Trophoblast cell (in vitro differentiated cells and primary cell): ENCODE data around the gene PITHD1.
A peak's percentile ranks its signal among the peaks of the same experiment; 100 is the strongest.

Experiments
- DNase-seq, 2 donors: peaks; one replicate each; pipeline ENCODE4 v3.0.0-alpha.2; 2016
- H2AFZ ChIP-seq: 2 replicates; pipeline ENCODE4 v1.6.1; 2013; ENCODE audit warnings: low read length, moderate library complexity, mild to moderate bottlenecking; ENCODE audit not compliant: insufficient read depth, poor library complexity
- H2AK5ac ChIP-seq: 2 replicates; pipeline ENCODE4 v1.6.1; 2013; ENCODE audit warnings: mild to moderate bottlenecking, low read length
- H2BK120ac ChIP-seq: 2 replicates; pipeline ENCODE4 v1.6.1; 2013; ENCODE audit warnings: low read length, mild to moderate bottlenecking, moderate library complexity; ENCODE audit not compliant: insufficient read depth, poor library complexity
- H2BK12ac ChIP-seq: 2 replicates; pipeline ENCODE4 v1.6.1; 2013; ENCODE audit warnings: mild to moderate bottlenecking, low read length, moderate library complexity
- H2BK5ac ChIP-seq: 2 replicates; pipeline ENCODE4 v1.6.1; 2013; ENCODE audit warnings: low read length, low read depth, moderate library complexity, mild to moderate bottlenecking; ENCODE audit not compliant: poor library complexity
- H3K14ac ChIP-seq: 2 replicates; pipeline ENCODE4 v1.6.1; 2013; ENCODE audit warnings: mild to moderate bottlenecking, low read length
- H3K18ac ChIP-seq: 2 replicates; pipeline ENCODE4 v1.6.1; 2013; ENCODE audit warnings: mild to moderate bottlenecking, low read length
- H3K23ac ChIP-seq: 2 replicates; pipeline ENCODE4 v1.6.1; 2013; ENCODE audit warnings: low read length
- H3K27ac ChIP-seq: 2 replicates; pipeline ENCODE4 v1.5.1; 2013; ENCODE audit warnings: low read depth, mild to moderate bottlenecking, inconsistent platforms, low read length, moderate library complexity
- H3K27me3 ChIP-seq: 2 replicates; pipeline ENCODE4 v1.6.1; 2013; ENCODE audit warnings: inconsistent platforms, mild to moderate bottlenecking, low read length, moderate library complexity; ENCODE audit not compliant: insufficient read depth
- H3K36me3 ChIP-seq, 2 experiments: 1 replicate in 1 of 2; 2 replicates in 1 of 2; pipeline ENCODE4 v1.6.1; 2013; ENCODE audit warnings: low read length in 2 of 2, mild to moderate bottlenecking in 2 of 2, moderate library complexity in 1 of 2; ENCODE audit not compliant: insufficient read depth in 2 of 2, control insufficient read depth in 1 of 2
- H3K4ac ChIP-seq: 2 replicates; pipeline ENCODE4 v1.6.1; 2013; ENCODE audit warnings: low read depth, mild to moderate bottlenecking, low read length, moderate library complexity
- H3K4me1 ChIP-seq, 2 experiments: 1 replicate in 1 of 2; 2 replicates in 1 of 2; pipeline ENCODE4 v1.6.1; 2013; ENCODE audit warnings: low read length in 2 of 2, mild to moderate bottlenecking in 2 of 2, moderate library complexity in 1 of 2; ENCODE audit not compliant: insufficient read depth in 2 of 2, control insufficient read depth in 1 of 2
- H3K4me2 ChIP-seq: 2 replicates; pipeline ENCODE4 v1.6.1; 2013; ENCODE audit warnings: inconsistent platforms, mild to moderate bottlenecking, low read length, moderate library complexity
- H3K4me3 ChIP-seq: 2 replicates; pipeline ENCODE4 v1.5.1; 2013; ENCODE audit warnings: mild to moderate bottlenecking, low read depth, low read length, inconsistent platforms
- H3K79me1 ChIP-seq: one replicate; pipeline ENCODE4 v1.6.1; 2013; ENCODE audit warnings: low read length
- H3K79me2 ChIP-seq: 2 replicates; pipeline ENCODE4 v1.6.1; 2013; ENCODE audit warnings: low read length, mild to moderate bottlenecking; ENCODE audit not compliant: control insufficient read depth, insufficient read depth, poor library complexity
- H3K9ac ChIP-seq: 2 replicates; pipeline ENCODE4 v1.6.1; 2013; ENCODE audit warnings: mild to moderate bottlenecking, low read length
- H3K9me3 ChIP-seq: 2 replicates; pipeline ENCODE4 v1.6.1; 2013; ENCODE audit warnings: low read depth, mild to moderate bottlenecking, control low read depth, inconsistent platforms, low read length; ENCODE audit not compliant: insufficient read depth
- H4K12ac ChIP-seq: 2 replicates; pipeline ENCODE4 v1.6.1; 2013; ENCODE audit warnings: low read depth, mild to moderate bottlenecking, low read length, moderate library complexity
- H4K8ac ChIP-seq: 2 replicates; pipeline ENCODE4 v1.6.1; 2013; ENCODE audit warnings: low read depth, mild to moderate bottlenecking, low read length, moderate library complexity
- H4K91ac ChIP-seq: one replicate; pipeline ENCODE4 v1.6.1; 2013; ENCODE audit warnings: low read depth, mild to moderate bottlenecking, low read length, moderate library complexity
- WGBS: extraction: QIAGEN DNeasy Blood & Tissue Kit; methylation state at CpG from one replicate; pipeline ENCODE4 v1.1.7; 2013; ENCODE audit warnings: missing lambda C conversion rate; ENCODE audit not compliant: insufficient read length, insufficient coverage; ENCODE audit errors: extremely low coverage; 5-methylcytosine and 5-hydroxymethylcytosine counted together

The PITHD1 gene

GRCh38 chr1:23741609-23742008 is 36.6 kb upstream of the PITHD1 start:
- H3K79me2 ChIP-seq, result peaks cover 14% of the 10 kb centered on the region
- no peak overlapping the region for H4K12ac ChIP-seq
- no peak overlapping the region for H3K23ac ChIP-seq
- no peak overlapping the region for H3K9ac ChIP-seq
- no peak overlapping the region for H3K4me2 ChIP-seq
- H3K36me3 ChIP-seq, result no peaks in the 10 kb centered on the region
- no peak overlapping the region for H3K4me3 ChIP-seq
- peaks cover 6% of the 10 kb centered on the region for H3K79me1 ChIP-seq
- H2BK5ac ChIP-seq, result no peak overlapping the region
- no peak overlapping the region for H3K27ac ChIP-seq
- no peak overlapping the region for H2BK120ac ChIP-seq
- H3K9me3 ChIP-seq, result no peaks in the 10 kb centered on the region
- DNase-seq, result no peak
- no peak overlapping the region for H3K4ac ChIP-seq
- no peak overlapping the region for H2BK12ac ChIP-seq
- no CpG with 5 or more reads among the region's 5 CpGs for WGBS
- no peak overlapping the region for H3K14ac ChIP-seq
- H4K91ac ChIP-seq, result no peak overlapping the region
- H3K4me1 ChIP-seq, result peaks cover 4 to 9% of the 10 kb centered on the region in 2 experiments
- H3K18ac ChIP-seq, result no peak overlapping the region
- H2AK5ac ChIP-seq, result no peak overlapping the region
- no peak overlapping the region for H4K8ac ChIP-seq
- H2AFZ ChIP-seq, result no peak overlapping the region
- H3K27me3 ChIP-seq, result no peaks in the 10 kb centered on the region

GRCh38 chr1:23742670-23743286 is 35.4 kb upstream of the PITHD1 start:
- Histone ChIP-seq H3K4me1 (peaks cover 4 to 9% of the 10 kb centered on the region in 2 experiments), H4K91ac (peak overlapping the region; percentile 29), H4K12ac (peak overlapping the region; percentile 22), H3K9me3 (no peaks in the 10 kb centered on the region), H2BK12ac (no peak overlapping the region), H3K79me1 (peaks cover 6% of the 10 kb centered on the region), H3K4me2 (peak overlapping the region; percentile 87), H3K79me2 (peaks cover 14% of the 10 kb centered on the region), H3K36me3 (no peaks in the 10 kb centered on the region), H3K18ac (peak overlapping the region; percentile 11), H3K9ac (peak overlapping the region; percentile 88), H3K4ac (peak overlapping the region; percentile 2), H2BK120ac (peak overlapping the region; percentile 5), H2AFZ (peak overlapping the region; percentile 52), H3K27me3 (no peaks in the 10 kb centered on the region), H2AK5ac (no peak overlapping the region), H3K23ac (no peak overlapping the region), H3K4me3 (peak overlapping the region; percentile 99), H3K14ac (peak overlapping the region; percentile 38), H2BK5ac (no peak overlapping the region), H3K27ac (peak overlapping the region; percentile 18), H4K8ac (peak overlapping the region; percentile 71)
- peak in 1 of 2 donors; percentile 40 for DNase-seq
- WGBS, result no CpG with 5 or more reads among the region's 28 CpGs

GRCh38 chr1:23743287-23744152 is 34.7 kb upstream of the PITHD1 start, which contains the start of gene ELOA:
Gene ELOA (plus strand): TSS chr1:23743471. CDS start chr1:23743504, 33 bp downstream.
- Histone ChIP-seq H3K36me3 (no peaks in the 10 kb centered on the region), H3K9me3 (no peaks in the 10 kb centered on the region), H3K4me3 (peak within 1 kb of the TSS; percentile 99), H3K18ac (peak within 1 kb of the TSS; percentile 79), H2BK120ac (peak within 1 kb of the TSS; percentile 72), H3K4ac (peak within 1 kb of the TSS; percentile 80), H2BK12ac (no peak within 1 kb of the TSS), H3K79me1 (peaks cover 6% of the 10 kb centered on the region), H3K14ac (peak within 1 kb of the TSS; percentile 74), H2BK5ac (peak within 1 kb of the TSS; percentile 29), H3K4me2 (peak within 1 kb of the TSS; percentile 87), H3K27me3 (no peaks in the 10 kb centered on the region), H3K27ac (peak within 1 kb of the TSS; percentile 31), H2AFZ (peak within 1 kb of the TSS; percentile 89), H3K23ac (no peak within 1 kb of the TSS), H3K9ac (peak within 1 kb of the TSS; percentile 88), H4K91ac (peak within 1 kb of the TSS; percentile 74), H3K79me2 (peaks cover 14% of the 10 kb centered on the region), H3K4me1 (peaks cover 4 to 9% of the 10 kb centered on the region in 2 experiments), H4K8ac (peak within 1 kb of the TSS; percentile 71), H2AK5ac (no peak within 1 kb of the TSS), H4K12ac (peak within 1 kb of the TSS; percentile 60)
- DNase-seq, result peak; percentile 37 to 71
- no CpG with 5 or more reads among the region's 119 CpGs for WGBS

- Histone ChIP-seq H4K12ac (no peak overlapping the region), H2BK120ac (no peak overlapping the region), H3K79me2 (peaks cover 14% of the 10 kb centered on the region), H3K36me3 (no peaks in the 10 kb centered on the region), H2BK5ac (no peak overlapping the region), H3K79me1 (peaks cover 6% of the 10 kb centered on the region), H2AFZ (no peak overlapping the region), H2BK12ac (no peak overlapping the region), H3K4ac (peak overlapping the region; percentile 47), H3K23ac (no peak overlapping the region), H3K27ac (no peak overlapping the region), H3K18ac (no peak overlapping the region), H3K9me3 (no peaks in the 10 kb centered on the region), H4K91ac (no peak overlapping the region), H3K4me3 (no peak overlapping the region), H3K27me3 (no peaks in the 10 kb centered on the region), H2AK5ac (no peak overlapping the region), H3K9ac (no peak overlapping the region), H4K8ac (no peak overlapping the region), H3K14ac (no peak overlapping the region), H3K4me2 (no peak overlapping the region), H3K4me1 (peaks cover 4 to 9% of the 10 kb centered on the region in 2 experiments)
- peak in 1 of 2 donors; percentile 52 for DNase-seq
- WGBS, result no CpG with 5 or more reads among the region's 1 CpG
Measured at GRCh38 chr1:23745515-23745914, 32.7 kb upstream of the PITHD1 start.
